ENCODE data around the gene PTPRG. TPM values are rescaled to one million over a fixed set of nuclear protein-coding genes. Genes with fewer than 3 reads are reported as not detected.

The PTPRG gene
- total RNA-seq, 1 experiment from 2014 or later: 69.3 TPM

- H4K20me1 ChIP-seq (ENCODE audit: control insufficient read depth, insufficient read depth, insufficient read length): no peaks in the 10 kb centered on the region
- peak overlapping the region; percentile 93 for H3K4me2 ChIP-seq (ENCODE audit: insufficient read depth, insufficient read length, low read length)
- no peak overlapping the region for H3T11ph ChIP-seq (ENCODE audit: low read length)
- H2BK120ac ChIP-seq (ENCODE audit: low read depth, low read length, poor library complexity, severe bottlenecking): no peak overlapping the region
- no peak overlapping the region for H2BK12ac ChIP-seq (ENCODE audit: insufficient read length, low read depth, low read length)
- peaks cover 57% of the 10 kb centered on the region for H3K79me2 ChIP-seq (ENCODE audit: insufficient read depth, low read length)
- peaks cover 10% of the 10 kb centered on the region; the same call in 1 of the 2 replicates for H3K4me1 ChIP-seq (ENCODE audit: insufficient read depth, low read length)
- no peak overlapping the region for H2BK5ac ChIP-seq (ENCODE audit: insufficient read length, low read length)
- WGBS (ENCODE audit: extremely low coverage, insufficient read length, low lambda C conversion rate): no CpG with 5 or more reads among the region's 44 CpGs
- peaks cover 30% of the 10 kb centered on the region for H3K23me2 ChIP-seq (ENCODE audit: insufficient read length, low read depth, low read length, poor library complexity, severe bottlenecking)
- DNase-seq: no peak
- H3K14ac ChIP-seq (ENCODE audit: insufficient read depth, low read length): peak overlapping the region; percentile 70
- peak overlapping the region; percentile 98 for H3K9ac ChIP-seq (ENCODE audit: extremely low read depth, insufficient read length, low read length)
- H3K4me1 Mint-ChIP-seq: peaks cover 37 to 38% of the 10 kb centered on the region in 2 experiments
- peak overlapping the region; percentile 96 to 100 for H3K4me3 Mint-ChIP-seq
- no peak overlapping the region for H2BK15ac ChIP-seq (ENCODE audit: low read depth, low read length)
- no peaks in the 10 kb centered on the region; the same call in 1 of the 2 replicates for H3K27me3 Mint-ChIP-seq (ENCODE audit: low read depth)
- peaks cover 0 to 9% of the 10 kb centered on the region in 2 experiments; a peak in 2 of 5 replicates for H3K9me3 Mint-ChIP-seq
- no peak overlapping the region for H3K23ac ChIP-seq (ENCODE audit: insufficient read length, low read depth, low read length)
- H2AK5ac ChIP-seq (ENCODE audit: insufficient read length, low read length): no peak overlapping the region
- no peaks in the 10 kb centered on the region for H3K9me3 ChIP-seq (ENCODE audit: control insufficient read depth, low read depth, low read length)
- peaks cover 12 to 29% (median 16%) of the 10 kb centered on the region in 3 experiments; a peak in 6 of 7 replicates for H3K36me3 Mint-ChIP-seq (ENCODE audit: insufficient read depth in 1 of 3, low read depth in 3 of 3)
- H4K8ac ChIP-seq (replicated peaks; ENCODE audit: insufficient read length, low read depth, low read length): no peak overlapping the region
- no peak for TF ChIP-seq CTCF (conservative IDR thresholded peaks at IDR 0.05)
- peak overlapping the region in 2 of 3 experiments; percentile 61 to 70; a peak in 4 of 7 replicates for H3K27ac Mint-ChIP-seq
- no peak overlapping the region for H3K27ac ChIP-seq (ENCODE audit: insufficient read length, low read depth, low read length)
- H2BK20ac ChIP-seq (ENCODE audit: low read depth, low read length, poor library complexity, severe bottlenecking): no peak overlapping the region
- no peak overlapping the region for H4K91ac ChIP-seq (ENCODE audit: insufficient read length, low read depth, low read length)
- H3K4ac ChIP-seq (ENCODE audit: low read depth, low read length): no peak overlapping the region
- H3K56ac ChIP-seq (ENCODE audit: insufficient read length, low read depth, low read length): no peak overlapping the region
- H3K27me3 ChIP-seq (ENCODE audit: insufficient read depth, low read length): no peaks in the 10 kb centered on the region
- no peak overlapping the region for H4K5ac ChIP-seq (ENCODE audit: insufficient read length, low read depth, low read length)
- peak overlapping the region; percentile 13 for H3K18ac ChIP-seq (ENCODE audit: insufficient read length, low read depth, low read length)
- no peak overlapping the region for H2AFZ ChIP-seq (ENCODE audit: low read length)
- H3K79me1 ChIP-seq (ENCODE audit: insufficient read depth, low read depth, low read length, poor library complexity, severe bottlenecking): peaks cover 10% of the 10 kb centered on the region
Measured at GRCh38 chr3:61562721-61563312, 1.4 kb downstream of the PTPRG start.
